ENCODE measurements around the gene PAX5. TPM values are rescaled to one million over a fixed set of nuclear protein-coding genes. Genes with fewer than 3 reads are reported as not detected.

Gene PAX5
- total RNA-seq, 4 donors from 2014 or later = 0.95 to 61.9 (median 3.6) TPM; not detected in 1

DNA sequence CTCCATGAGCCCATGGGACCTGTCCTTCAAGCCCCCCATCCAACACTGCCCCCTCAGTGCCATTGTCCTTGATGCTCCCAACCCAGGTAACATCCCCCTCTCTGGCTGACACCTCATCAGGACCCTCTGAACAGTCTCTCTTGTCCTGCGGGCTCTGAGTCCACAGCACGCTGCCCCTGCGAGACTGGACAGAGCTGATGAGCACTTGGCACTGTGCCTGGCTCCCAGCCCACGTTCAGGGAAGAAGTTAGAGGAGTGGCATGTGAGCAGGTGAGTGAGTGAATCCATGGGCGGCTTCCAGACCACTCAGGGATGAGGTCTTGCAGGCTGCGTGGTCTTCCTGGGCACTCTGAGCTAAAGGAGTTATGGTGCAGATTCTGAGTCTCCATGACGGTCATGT is 70.7 kb downstream of the PAX5 start:
- Histone ChIP-seq H3K9me3 (no peaks in the 10 kb centered on the region), H3K36me3 (no peaks in the 10 kb centered on the region), H3K27me3 (no peaks in the 10 kb centered on the region), H3K4me1 (peaks cover 0 to 9% (median 0%) of the 10 kb centered on the region in 4 donors), H3K4me3 (no peak overlapping the region), H3K27ac (no peak overlapping the region)
- no peak for DNase-seq
- TF ChIP-seq, protein P1, sequence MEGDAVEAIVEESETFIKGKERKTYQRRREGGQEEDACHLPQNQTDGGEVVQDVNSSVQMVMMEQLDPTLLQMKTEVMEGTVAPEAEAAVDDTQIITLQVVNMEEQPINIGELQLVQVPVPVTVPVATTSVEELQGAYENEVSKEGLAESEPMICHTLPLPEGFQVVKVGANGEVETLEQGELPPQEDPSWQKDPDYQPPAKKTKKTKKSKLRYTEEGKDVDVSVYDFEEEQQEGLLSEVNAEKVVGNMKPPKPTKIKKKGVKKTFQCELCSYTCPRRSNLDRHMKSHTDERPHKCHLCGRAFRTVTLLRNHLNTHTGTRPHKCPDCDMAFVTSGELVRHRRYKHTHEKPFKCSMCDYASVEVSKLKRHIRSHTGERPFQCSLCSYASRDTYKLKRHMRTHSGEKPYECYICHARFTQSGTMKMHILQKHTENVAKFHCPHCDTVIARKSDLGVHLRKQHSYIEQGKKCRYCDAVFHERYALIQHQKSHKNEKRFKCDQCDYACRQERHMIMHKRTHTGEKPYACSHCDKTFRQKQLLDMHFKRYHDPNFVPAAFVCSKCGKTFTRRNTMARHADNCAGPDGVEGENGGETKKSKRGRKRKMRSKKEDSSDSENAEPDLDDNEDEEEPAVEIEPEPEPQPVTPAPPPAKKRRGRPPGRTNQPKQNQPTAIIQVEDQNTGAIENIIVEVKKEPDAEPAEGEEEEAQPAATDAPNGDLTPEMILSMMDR (IDR thresholded peaks at IDR 0.05) = no peak
- no peak for TF ChIP-seq POLR2A (IDR thresholded peaks at IDR 0.05)

- Histone ChIP-seq H3K36me3 (no peaks in the 10 kb centered on the region), H3K27ac (no peak overlapping the region), H3K4me3 (no peak overlapping the region), H3K27me3 (no peaks in the 10 kb centered on the region), H3K4me1 (peaks cover 0 to 9% (median 0%) of the 10 kb centered on the region in 4 donors), H3K9me3 (no peaks in the 10 kb centered on the region)
- TF ChIP-seq POLR2A (IDR thresholded peaks at IDR 0.05) = no peak
- TF ChIP-seq, protein P1 (IDR thresholded peaks at IDR 0.05) = no peak
- no peak for DNase-seq
Measured at GRCh38 chr9:36962691-36963090, 71.4 kb downstream of the PAX5 start.

DNA sequence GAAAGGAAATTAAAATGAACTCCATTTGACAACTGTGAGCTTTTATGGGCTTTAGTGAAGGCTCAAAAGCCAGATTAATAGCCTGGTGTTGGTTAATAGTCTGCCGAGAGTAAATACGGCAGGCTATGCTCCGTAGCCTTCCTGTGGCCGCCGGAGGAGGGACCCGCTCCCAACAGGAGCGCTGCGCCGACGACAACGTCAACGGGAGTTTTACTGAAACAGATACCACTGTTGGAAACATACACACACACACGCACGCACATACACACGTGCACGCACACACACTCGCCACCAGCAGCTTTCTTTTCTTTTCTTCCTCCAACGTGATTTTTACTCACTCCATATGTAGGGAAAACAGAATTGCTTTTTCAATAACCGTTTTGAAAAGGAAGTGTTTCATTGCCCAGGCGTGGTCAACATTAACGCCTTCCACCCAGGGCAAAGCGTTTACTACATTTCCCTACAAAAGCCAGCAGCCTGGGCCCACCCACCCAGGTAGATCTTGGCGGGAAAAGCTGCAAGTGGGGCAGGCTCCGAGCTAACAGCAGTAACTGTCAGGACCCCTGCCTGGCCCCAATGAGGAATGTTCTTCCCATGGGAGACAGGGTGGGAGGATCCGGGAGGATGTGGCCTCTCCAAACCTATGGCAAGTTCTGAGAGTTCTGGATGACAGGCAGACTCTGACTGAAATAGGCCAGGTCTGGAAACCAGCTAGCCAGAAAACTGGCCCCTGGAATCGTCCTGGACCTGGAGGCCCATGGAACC is 72.3 kb downstream of the PAX5 start:
- no peak for DNase-seq

GRCh38 chr9:36961051-36961450 is 73.0 kb downstream of the PAX5 start:
- Histone ChIP-seq H3K9me3 (no peaks in the 10 kb centered on the region), H3K27me3 (no peaks in the 10 kb centered on the region), H3K36me3 (no peaks in the 10 kb centered on the region), H3K4me3 (no peak overlapping the region), H3K4me1 (peaks cover 0 to 9% (median 0%) of the 10 kb centered on the region in 4 donors), H3K27ac (no peak overlapping the region)
- no peak for TF ChIP-seq POLR2A (IDR thresholded peaks at IDR 0.05)
- TF ChIP-seq, protein P1 (IDR thresholded peaks at IDR 0.05) = no peak
- DNase-seq = no peak

More for the DNA sequence above, 72.3 kb downstream of the PAX5 start:
- TF ChIP-seq POLR2A (IDR thresholded peaks at IDR 0.05) = no peak
- TF ChIP-seq, protein P1 (IDR thresholded peaks at IDR 0.05) = no peak
- H3K27me3 ChIP-seq = no peaks in the 10 kb centered on the region
- peaks cover 0 to 9% (median 0%) of the 10 kb centered on the region in 4 donors for H3K4me1 ChIP-seq
- no peaks in the 10 kb centered on the region for H3K9me3 ChIP-seq
- H3K4me3 ChIP-seq = peak overlapping the region in 2 of 4 donors; percentile 7 to 24
- H3K27ac ChIP-seq = no peak overlapping the region
- no peaks in the 10 kb centered on the region for H3K36me3 ChIP-seq

DNA sequence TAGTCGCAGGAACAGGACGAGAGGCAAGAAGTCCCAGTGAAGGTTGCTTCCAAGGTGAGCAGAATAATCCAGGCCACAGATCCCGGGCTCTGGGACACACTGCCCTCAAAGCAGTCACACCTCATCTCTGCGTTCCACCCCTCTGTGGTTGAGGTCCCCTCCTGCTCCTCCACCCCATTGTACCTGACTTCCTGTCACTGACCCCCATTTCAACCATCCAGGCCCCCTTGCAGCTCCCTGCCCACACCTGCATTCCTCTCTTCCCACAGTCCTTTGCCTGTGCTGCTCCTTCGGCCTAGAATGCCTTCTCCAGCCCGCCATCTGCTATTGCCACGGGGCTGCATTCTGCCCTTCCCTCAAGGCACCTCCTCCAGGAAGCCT is 73.5 kb downstream of the PAX5 start:
- Histone ChIP-seq H3K4me1 (peaks cover 0 to 9% (median 0%) of the 10 kb centered on the region in 4 donors), H3K36me3 (no peaks in the 10 kb centered on the region), H3K9me3 (no peaks in the 10 kb centered on the region), H3K4me3 (no peak overlapping the region), H3K27ac (no peak overlapping the region), H3K27me3 (no peaks in the 10 kb centered on the region)
- no peak for TF ChIP-seq POLR2A (IDR thresholded peaks at IDR 0.05)
- TF ChIP-seq, protein P1 (IDR thresholded peaks at IDR 0.05) = no peak
- DNase-seq = no peak
